Measurements from ENCODE around the gene DNAJC21. TPM values are rescaled to one million over a fixed set of nuclear protein-coding genes. Genes with fewer than 3 reads are reported as not detected.

Gene DNAJC21
- total and polyA plus RNA-seq, 7 donors: 49.3 to 113 (median 64.3) TPM

DNA sequence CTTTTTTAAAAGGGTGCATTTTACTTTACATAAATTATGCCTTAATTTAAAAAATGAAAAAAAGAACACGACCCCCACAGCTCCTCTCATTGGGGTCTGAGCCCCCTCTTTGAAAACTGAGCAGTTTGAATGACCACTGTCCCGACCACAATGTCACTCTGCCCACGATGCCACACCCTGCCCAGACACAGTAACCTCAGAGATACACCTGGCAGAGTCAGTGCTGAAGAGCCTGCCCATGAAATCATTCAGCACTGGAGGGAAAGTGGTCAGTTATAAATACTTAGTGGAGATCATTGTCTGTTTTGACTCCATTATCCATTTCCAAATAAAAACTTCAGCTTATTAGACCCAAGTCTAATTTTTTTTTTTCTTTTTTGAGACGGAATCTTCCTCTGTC, 49.3 kb downstream of the DNAJC21 start:
- Histone ChIP-seq H3K27me3 (ENCODE audit: insufficient read depth in 3 of 3, low read length in 2 of 3) (no peaks in the 10 kb centered on the region), H3K4me1 (no peaks in the 10 kb centered on the region), H3K9me3 (no peaks in the 10 kb centered on the region), H3K27ac (no peak overlapping the region), H3K36me3 (ENCODE audit: insufficient read depth in 1 of 2, low read depth in 1 of 2) (no peaks in the 10 kb centered on the region), H3K4me3 (no peak overlapping the region)
- ATAC-seq (no peak), DNase-seq (no peak)
- intact Hi-C loops (cut with DNase I): no loop called here
- WGBS, 3 donors: 58 to 67% (median 60%) methylated on average over 4 of the region's 4 CpGs
- TF ChIP-seq, protein P1, sequence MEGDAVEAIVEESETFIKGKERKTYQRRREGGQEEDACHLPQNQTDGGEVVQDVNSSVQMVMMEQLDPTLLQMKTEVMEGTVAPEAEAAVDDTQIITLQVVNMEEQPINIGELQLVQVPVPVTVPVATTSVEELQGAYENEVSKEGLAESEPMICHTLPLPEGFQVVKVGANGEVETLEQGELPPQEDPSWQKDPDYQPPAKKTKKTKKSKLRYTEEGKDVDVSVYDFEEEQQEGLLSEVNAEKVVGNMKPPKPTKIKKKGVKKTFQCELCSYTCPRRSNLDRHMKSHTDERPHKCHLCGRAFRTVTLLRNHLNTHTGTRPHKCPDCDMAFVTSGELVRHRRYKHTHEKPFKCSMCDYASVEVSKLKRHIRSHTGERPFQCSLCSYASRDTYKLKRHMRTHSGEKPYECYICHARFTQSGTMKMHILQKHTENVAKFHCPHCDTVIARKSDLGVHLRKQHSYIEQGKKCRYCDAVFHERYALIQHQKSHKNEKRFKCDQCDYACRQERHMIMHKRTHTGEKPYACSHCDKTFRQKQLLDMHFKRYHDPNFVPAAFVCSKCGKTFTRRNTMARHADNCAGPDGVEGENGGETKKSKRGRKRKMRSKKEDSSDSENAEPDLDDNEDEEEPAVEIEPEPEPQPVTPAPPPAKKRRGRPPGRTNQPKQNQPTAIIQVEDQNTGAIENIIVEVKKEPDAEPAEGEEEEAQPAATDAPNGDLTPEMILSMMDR (IDR thresholded peaks at IDR 0.05): no peak

DNA sequence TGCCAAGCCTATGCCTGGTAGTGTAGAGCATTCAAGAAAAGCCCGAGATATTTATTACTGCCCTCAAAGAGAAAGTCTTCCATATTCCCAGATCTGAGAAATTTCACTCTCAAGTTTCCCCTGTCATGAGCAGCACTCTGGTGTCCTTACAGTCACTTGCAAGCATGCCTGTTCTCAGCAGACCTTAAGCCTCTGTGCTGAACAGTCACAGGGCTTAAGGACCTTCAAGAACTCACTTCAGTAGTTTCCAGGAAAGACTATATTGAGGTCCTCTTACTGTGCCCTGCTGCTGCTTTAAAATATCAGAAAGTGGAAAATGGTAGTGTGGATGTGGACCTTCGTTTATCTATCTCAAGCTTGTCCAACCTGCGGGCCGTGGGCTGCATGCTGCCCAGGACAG, 53.5 kb downstream of the DNAJC21 start:
- H3K4me3 ChIP-seq: no peak overlapping the region
- no peaks in the 10 kb centered on the region for H3K36me3 ChIP-seq (ENCODE audit: insufficient read depth in 1 of 2, low read depth in 1 of 2)
- peaks cover 14% of the 10 kb centered on the region for H3K9me3 ChIP-seq
- intact Hi-C loops (cut with DNase I): no loop called here
- H3K27me3 ChIP-seq (ENCODE audit: insufficient read depth in 3 of 3, low read length in 2 of 3): peaks cover 0 to 3% (median 0%) of the 10 kb centered on the region in 3 donors
- DNase-seq: no peak
- ATAC-seq: no peak
- no peak overlapping the region for H3K27ac ChIP-seq
- 80 to 88% (median 82%) methylated on average over 4 of the region's 4 CpGs for WGBS, 3 donors
- H3K4me1 ChIP-seq: no peaks in the 10 kb centered on the region
- TF ChIP-seq, protein P1 (IDR thresholded peaks at IDR 0.05): no peak

DNA sequence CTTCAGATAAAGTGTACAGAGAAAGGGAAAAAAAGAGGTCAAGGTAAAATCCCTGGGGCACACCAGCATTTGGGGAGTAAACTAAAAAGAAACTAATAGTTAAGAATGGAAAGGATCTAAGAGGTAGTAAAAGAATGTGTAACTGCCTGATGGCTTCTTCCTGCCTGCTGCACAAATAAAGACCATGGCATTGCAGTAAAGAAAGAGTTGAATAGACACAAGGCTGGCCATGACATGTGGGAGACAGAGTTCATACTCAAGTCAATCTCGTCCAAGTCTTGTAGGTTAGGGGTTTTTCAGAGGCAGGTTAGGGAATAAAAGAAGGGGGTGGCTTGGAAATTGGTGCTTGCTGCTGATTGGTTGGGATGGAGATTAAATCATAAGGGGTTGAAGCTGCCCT, 57.6 kb downstream of the DNAJC21 start:
- H3K36me3 ChIP-seq (ENCODE audit: insufficient read depth in 1 of 2, low read depth in 1 of 2): no peaks in the 10 kb centered on the region
- DNase-seq: no peak
- peaks cover 14% of the 10 kb centered on the region for H3K9me3 ChIP-seq
- H3K27ac ChIP-seq: no peak overlapping the region
- no peaks in the 10 kb centered on the region for H3K4me1 ChIP-seq
- TF ChIP-seq, protein P1 (IDR thresholded peaks at IDR 0.05): no peak
- no peak overlapping the region for H3K4me3 ChIP-seq
- 79 to 88% (median 80%) methylated on average over 1 of the region's 1 CpG for WGBS, 3 donors
- intact Hi-C loops (cut with DNase I): no loop called here
- ATAC-seq: no peak
- peaks cover 0 to 3% (median 0%) of the 10 kb centered on the region in 3 donors for H3K27me3 ChIP-seq (ENCODE audit: insufficient read depth in 3 of 3, low read length in 2 of 3)

DNA sequence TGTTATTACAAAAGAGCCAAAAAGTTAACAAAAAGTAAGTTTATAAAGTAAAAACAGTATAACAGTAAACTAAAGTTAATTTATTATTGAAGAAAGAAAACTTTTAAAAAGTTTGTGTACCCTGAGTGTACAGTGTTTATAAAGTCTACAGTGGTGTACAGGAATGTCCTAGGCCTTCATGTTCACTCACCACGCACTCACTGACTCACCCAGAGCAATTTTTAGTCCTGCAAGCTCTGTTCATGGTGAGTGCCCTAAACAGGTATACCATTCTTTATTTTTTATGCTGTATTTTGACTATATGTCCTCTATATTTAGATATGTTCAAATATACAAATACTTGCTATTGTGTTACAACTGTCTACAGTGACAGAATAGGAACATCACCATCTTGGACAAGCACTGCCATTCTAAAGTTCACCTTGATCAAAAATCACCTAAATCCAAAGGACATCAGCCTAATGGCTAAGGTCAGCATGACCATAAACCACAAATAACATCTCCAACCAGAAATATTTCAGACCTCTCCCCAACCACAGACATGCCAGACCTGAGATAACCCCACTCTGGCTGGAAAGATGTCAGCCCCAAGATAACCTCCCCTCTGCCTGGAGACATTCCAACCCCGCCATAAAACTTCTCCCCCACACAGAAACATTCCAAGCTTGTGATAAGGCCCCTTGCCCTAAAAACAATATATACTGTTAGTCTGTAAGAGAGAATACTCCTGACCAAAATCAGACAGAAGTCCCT, 62.3 kb downstream of the DNAJC21 start:
- DNase-seq: no peak
- Histone ChIP-seq H3K36me3 (ENCODE audit: insufficient read depth in 1 of 2, low read depth in 1 of 2) (no peaks in the 10 kb centered on the region), H3K27ac (no peak overlapping the region), H3K27me3 (ENCODE audit: insufficient read depth in 3 of 3, low read length in 2 of 3) (peaks cover 0 to 7% (median 0%) of the 10 kb centered on the region in 3 donors), H3K4me1 (no peaks in the 10 kb centered on the region), H3K4me3 (no peak overlapping the region), H3K9me3 (peaks cover 4% of the 10 kb centered on the region)
- TF ChIP-seq, protein P1 (IDR thresholded peaks at IDR 0.05): no peak
- intact Hi-C loops (cut with DNase I): no loop called here
- no peak for ATAC-seq
- 77 to 83% (median 83%) methylated on average over 2 of the region's 2 CpGs for WGBS, 3 donors

DNA sequence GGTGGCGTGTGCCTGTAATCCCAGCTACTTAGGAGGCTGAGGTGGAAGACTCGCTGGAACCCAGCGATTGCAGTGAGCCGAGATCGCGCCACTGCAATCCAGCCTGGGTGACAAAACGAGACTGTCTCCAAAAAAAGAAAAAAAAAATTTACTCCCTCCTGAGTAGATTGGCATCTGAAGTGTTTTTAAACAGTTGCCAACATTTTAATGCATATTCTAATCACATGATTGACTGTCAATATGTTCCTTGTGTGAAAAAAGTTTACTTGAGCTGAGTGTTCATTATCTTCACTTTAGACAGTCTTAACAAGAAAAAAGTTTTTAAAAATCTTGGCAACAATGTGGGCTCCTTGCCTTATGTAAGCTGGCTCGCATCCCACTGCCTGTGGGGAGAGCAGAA, 64.6 kb downstream of the DNAJC21 start:
- H3K27me3 ChIP-seq (ENCODE audit: insufficient read depth in 3 of 3, low read length in 2 of 3): peaks cover 0 to 7% (median 0%) of the 10 kb centered on the region in 3 donors
- WGBS, 3 donors: 72 to 73% (median 73%) methylated on average over 8 of the region's 8 CpGs
- no peak for ATAC-seq
- TF ChIP-seq, protein P1 (IDR thresholded peaks at IDR 0.05): no peak
- DNase-seq: no peak
- no peaks in the 10 kb centered on the region for H3K9me3 ChIP-seq
- no peak overlapping the region for H3K4me3 ChIP-seq
- H3K4me1 ChIP-seq: no peaks in the 10 kb centered on the region
- intact Hi-C loops (cut with DNase I): no loop called here
- H3K36me3 ChIP-seq (ENCODE audit: insufficient read depth in 1 of 2, low read depth in 1 of 2): no peaks in the 10 kb centered on the region
- no peak overlapping the region for H3K27ac ChIP-seq
